Measurements from ENCODE around the gene NOS3. TPM values are rescaled to one million over a fixed set of nuclear protein-coding genes. Genes with fewer than 3 reads are reported as not detected.

NOS3 gene
- total and polyA plus RNA-seq, 2 of the 13 experiments (the other 11 are each of a cell fraction or from before 2014, with no cell fraction given): 3.7 to 7.5 TPM

DNA sequence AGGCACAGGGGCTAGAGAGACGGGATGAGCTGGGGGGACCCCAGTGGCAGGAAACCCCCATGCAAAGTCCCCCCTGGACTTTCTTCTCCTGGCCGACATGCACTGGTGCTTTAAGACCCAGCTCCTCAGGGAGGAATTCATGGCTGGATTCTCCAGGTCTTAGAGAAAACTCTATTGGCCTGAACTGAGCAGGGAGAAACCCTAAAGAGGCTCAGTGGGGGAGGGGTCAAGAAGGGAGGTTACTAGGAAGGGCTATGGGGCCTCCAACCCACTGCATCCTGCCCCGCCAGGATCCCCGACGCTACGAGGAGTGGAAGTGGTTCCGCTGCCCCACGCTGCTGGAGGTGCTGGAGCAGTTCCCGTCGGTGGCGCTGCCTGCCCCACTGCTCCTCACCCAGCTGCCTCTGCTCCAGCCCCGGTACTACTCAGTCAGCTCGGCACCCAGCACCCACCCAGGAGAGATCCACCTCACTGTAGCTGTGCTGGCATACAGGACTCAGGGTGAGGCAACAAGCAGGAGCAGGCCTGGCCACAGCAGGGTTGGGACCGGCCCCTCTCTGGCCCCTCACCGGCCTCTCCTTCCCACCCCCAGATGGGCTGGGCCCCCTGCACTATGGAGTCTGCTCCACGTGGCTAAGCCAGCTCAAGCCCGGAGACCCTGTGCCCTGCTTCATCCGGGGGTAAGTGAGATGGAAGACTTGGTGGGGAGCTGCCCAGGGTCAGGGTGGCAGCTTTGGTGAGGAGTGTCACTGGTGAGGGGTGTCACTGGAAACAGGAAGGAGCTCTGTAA lies 19.7 kb downstream of the NOS3 start (continued):
- TF ChIP-seq, protein P1, sequence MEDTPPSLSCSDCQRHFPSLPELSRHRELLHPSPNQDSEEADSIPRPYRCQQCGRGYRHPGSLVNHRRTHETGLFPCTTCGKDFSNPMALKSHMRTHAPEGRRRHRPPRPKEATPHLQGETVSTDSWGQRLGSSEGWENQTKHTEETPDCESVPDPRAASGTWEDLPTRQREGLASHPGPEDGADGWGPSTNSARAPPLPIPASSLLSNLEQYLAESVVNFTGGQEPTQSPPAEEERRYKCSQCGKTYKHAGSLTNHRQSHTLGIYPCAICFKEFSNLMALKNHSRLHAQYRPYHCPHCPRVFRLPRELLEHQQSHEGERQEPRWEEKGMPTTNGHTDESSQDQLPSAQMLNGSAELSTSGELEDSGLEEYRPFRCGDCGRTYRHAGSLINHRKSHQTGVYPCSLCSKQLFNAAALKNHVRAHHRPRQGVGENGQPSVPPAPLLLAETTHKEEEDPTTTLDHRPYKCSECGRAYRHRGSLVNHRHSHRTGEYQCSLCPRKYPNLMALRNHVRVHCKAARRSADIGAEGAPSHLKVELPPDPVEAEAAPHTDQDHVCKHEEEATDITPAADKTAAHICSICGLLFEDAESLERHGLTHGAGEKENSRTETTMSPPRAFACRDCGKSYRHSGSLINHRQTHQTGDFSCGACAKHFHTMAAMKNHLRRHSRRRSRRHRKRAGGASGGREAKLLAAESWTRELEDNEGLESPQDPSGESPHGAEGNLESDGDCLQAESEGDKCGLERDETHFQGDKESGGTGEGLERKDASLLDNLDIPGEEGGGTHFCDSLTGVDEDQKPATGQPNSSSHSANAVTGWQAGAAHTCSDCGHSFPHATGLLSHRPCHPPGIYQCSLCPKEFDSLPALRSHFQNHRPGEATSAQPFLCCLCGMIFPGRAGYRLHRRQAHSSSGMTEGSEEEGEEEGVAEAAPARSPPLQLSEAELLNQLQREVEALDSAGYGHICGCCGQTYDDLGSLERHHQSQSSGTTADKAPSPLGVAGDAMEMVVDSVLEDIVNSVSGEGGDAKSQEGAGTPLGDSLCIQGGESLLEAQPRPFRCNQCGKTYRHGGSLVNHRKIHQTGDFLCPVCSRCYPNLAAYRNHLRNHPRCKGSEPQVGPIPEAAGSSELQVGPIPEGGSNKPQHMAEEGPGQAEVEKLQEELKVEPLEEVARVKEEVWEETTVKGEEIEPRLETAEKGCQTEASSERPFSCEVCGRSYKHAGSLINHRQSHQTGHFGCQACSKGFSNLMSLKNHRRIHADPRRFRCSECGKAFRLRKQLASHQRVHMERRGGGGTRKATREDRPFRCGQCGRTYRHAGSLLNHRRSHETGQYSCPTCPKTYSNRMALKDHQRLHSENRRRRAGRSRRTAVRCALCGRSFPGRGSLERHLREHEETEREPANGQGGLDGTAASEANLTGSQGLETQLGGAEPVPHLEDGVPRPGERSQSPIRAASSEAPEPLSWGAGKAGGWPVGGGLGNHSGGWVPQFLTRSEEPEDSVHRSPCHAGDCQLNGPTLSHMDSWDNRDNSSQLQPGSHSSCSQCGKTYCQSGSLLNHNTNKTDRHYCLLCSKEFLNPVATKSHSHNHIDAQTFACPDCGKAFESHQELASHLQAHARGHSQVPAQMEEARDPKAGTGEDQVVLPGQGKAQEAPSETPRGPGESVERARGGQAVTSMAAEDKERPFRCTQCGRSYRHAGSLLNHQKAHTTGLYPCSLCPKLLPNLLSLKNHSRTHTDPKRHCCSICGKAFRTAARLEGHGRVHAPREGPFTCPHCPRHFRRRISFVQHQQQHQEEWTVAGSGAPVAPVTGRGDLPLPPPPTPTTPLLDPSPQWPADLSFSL (CRISPR knock-in tag; IDR thresholded peaks at IDR 0.05): no peak
- TF ChIP-seq, protein P2, sequence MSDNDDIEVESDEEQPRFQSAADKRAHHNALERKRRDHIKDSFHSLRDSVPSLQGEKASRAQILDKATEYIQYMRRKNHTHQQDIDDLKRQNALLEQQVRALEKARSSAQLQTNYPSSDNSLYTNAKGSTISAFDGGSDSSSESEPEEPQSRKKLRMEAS (IDR thresholded peaks at IDR 0.05): peak; percentile 86
- TF ChIP-seq SETDB1 (CRISPR knock-in tag; IDR thresholded peaks at IDR 0.05; ENCODE audit: borderline replicate concordance): no peak
- TF ChIP-seq EP300 (IDR thresholded peaks at IDR 0.05; ENCODE audit: low read depth in 2 of 2, low read length in 2 of 2): no peak
- TF ChIP-seq EP300 (CRISPR knock-in tag; IDR thresholded peaks at IDR 0.05; ENCODE audit: borderline replicate concordance): no peak
- TF ChIP-seq ZFYVE20 (CRISPR knock-in tag; IDR thresholded peaks at IDR 0.05; ENCODE audit: borderline replicate concordance, low read depth): no peak
- no peak for TF ChIP-seq YY1 (IDR thresholded peaks at IDR 0.05; ENCODE audit: insufficient read depth, insufficient replicate concordance, low read depth, low read length)
- TF ChIP-seq SNRNP70 (IDR thresholded peaks at IDR 0.05; ENCODE audit: low read depth, low read length): no peak
- no peak; the same call in 1 of the 2 replicates for TF ChIP-seq ZNF678 (CRISPR knock-in tag; IDR thresholded peaks at IDR 0.05)
- TF ChIP-seq TBX2 (CRISPR knock-in tag; IDR thresholded peaks at IDR 0.05; ENCODE audit: borderline replicate concordance): peak; percentile 31; the same call in 1 of the 2 replicates
- TF ChIP-seq ZSCAN9 (CRISPR knock-in tag; IDR thresholded peaks at IDR 0.05; ENCODE audit: borderline replicate concordance): no peak
- 0 out of 2 replicates have a peak, but pooled peaks have one; percentile 39 for TF ChIP-seq ZNF547 (CRISPR knock-in tag; IDR thresholded peaks at IDR 0.05)
- TF ChIP-seq DNMT3B (CRISPR knock-in tag; conservative IDR thresholded peaks at IDR 0.05): no peak
- TF ChIP-seq HDAC2 (CRISPR knock-in tag; IDR thresholded peaks at IDR 0.05): 0 out of 2 replicates have a peak, but pooled peaks have one; percentile 29
- peak; percentile 10; the same call in 1 of the 2 replicates for TF ChIP-seq NR2F6 (IDR thresholded peaks at IDR 0.05)
- TF ChIP-seq NR2F6 (CRISPR knock-in tag; IDR thresholded peaks at IDR 0.05): no peak
- TF ChIP-seq ZNF12 (CRISPR knock-in tag; IDR thresholded peaks at IDR 0.05): no peak
- TF ChIP-seq ETS1 (CRISPR knock-in tag; IDR thresholded peaks at IDR 0.05): no peak
- no peak for TF ChIP-seq JUN (CRISPR knock-in tag; IDR thresholded peaks at IDR 0.05)
- TF ChIP-seq ZBTB7B (CRISPR knock-in tag; IDR thresholded peaks at IDR 0.05): 0 out of 2 replicates have a peak, but pooled peaks have one; percentile 5
- TF ChIP-seq ZNF280B (CRISPR knock-in tag; IDR thresholded peaks at IDR 0.05; ENCODE audit: borderline replicate concordance): 0 out of 2 replicates have a peak, but pooled peaks have one; percentile 18
